Erythroblast (primary cell): ENCODE data around the gene VAPA.

Experiments used
- GATA1 ChIP-seq: IDR thresholded peaks from 2 replicates; pipeline ENCODE4 v1.6.1; 2011; ENCODE audit warnings: low read depth, mild to moderate bottlenecking, control low read depth, low read length, moderate library complexity
- POLR2A ChIP-seq: IDR thresholded peaks from 2 replicates; pipeline ENCODE4 v1.6.1; 2011; ENCODE audit warnings: mild to moderate bottlenecking, low read length

DNA sequence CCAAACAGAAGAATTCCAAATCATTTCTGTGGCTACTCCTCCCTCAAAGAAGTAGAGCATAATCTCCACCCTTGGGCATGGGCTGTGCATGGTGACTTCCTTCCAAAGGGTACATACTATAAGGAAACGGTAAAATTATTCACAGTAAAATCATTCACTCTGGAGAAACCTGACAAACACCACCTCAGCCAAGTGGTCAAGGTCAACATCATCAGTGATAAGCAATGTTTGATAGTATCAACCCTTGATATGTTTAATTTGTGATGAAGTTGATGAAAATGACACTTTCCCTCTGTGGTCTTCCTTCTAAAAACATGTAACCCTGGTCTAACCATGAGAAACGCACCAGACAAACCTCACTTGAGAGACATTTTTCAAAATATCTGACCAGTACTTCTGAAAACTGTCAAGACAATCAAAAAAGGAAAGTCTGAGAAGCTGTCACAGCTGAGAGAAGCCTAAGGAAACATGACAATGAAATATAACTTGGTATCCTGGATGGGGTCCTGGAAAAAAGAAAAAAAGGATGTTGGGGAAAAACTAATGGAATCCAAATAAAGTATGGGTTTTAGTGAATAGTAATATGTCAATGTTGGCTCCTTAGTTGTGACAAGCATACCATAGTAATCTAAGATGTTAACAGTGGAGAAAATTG lies 37.5 kb upstream of the VAPA start:
- TF ChIP-seq POLR2A (no peak), GATA1 (no peak)
